ENCODE results near the gene PTPRN2. TPM values are rescaled to one million over a fixed set of nuclear protein-coding genes. Genes with fewer than 3 reads are reported as not detected.

Gene PTPRN2
- total RNA-seq, 1 experiment from 2014 or later: 1.7 TPM

GRCh38 chr7:157671358-157672255, 916.0 kb downstream of the PTPRN2 start:
- no peaks in the 10 kb centered on the region for H3K27me3 ChIP-seq (ENCODE audit: low read length)
- H2AFZ ChIP-seq (ENCODE audit: low read length): no peak overlapping the region
- no peaks in the 10 kb centered on the region for H3K79me2 ChIP-seq (ENCODE audit: low read length)
- H3K9me3 ChIP-seq (ENCODE audit: low read length): no peaks in the 10 kb centered on the region
- H3K36me3 ChIP-seq (ENCODE audit: insufficient read depth, low read length): no peaks in the 10 kb centered on the region
- DNase-seq: no peak
- H3K4me3 ChIP-seq (ENCODE audit: low read length): no peak overlapping the region
- H4K20me1 ChIP-seq (ENCODE audit: insufficient read depth, low read depth, low read length): no peaks in the 10 kb centered on the region
- H3K27ac ChIP-seq (ENCODE audit: low read length): no peak overlapping the region
- no peaks in the 10 kb centered on the region for H3K4me1 ChIP-seq (ENCODE audit: low read length)
- H3K4me2 ChIP-seq (ENCODE audit: low read depth, low read length, poor library complexity, severe bottlenecking): no peak overlapping the region
- H3K9ac ChIP-seq (ENCODE audit: low read length): no peak overlapping the region
- no peaks in the 10 kb centered on the region for H3K9me2 ChIP-seq (replicated peaks; ENCODE audit: insufficient read depth, low read length)

GRCh38 chr7:157670490-157671357, 916.9 kb downstream of the PTPRN2 start:
- no peak overlapping the region for H3K4me2 ChIP-seq (ENCODE audit: low read depth, low read length, poor library complexity, severe bottlenecking)
- H2AFZ ChIP-seq (ENCODE audit: low read length): no peak overlapping the region
- H3K9ac ChIP-seq (ENCODE audit: low read length): no peak overlapping the region
- no peaks in the 10 kb centered on the region for H3K27me3 ChIP-seq (ENCODE audit: low read length)
- no peak overlapping the region for H3K27ac ChIP-seq (ENCODE audit: low read length)
- no peak for DNase-seq
- no peaks in the 10 kb centered on the region for H3K9me2 ChIP-seq (replicated peaks; ENCODE audit: insufficient read depth, low read length)
- no peaks in the 10 kb centered on the region for H3K79me2 ChIP-seq (ENCODE audit: low read length)
- H4K20me1 ChIP-seq (ENCODE audit: insufficient read depth, low read depth, low read length): no peaks in the 10 kb centered on the region
- H3K4me3 ChIP-seq (ENCODE audit: low read length): no peak overlapping the region
- no peaks in the 10 kb centered on the region for H3K36me3 ChIP-seq (ENCODE audit: insufficient read depth, low read length)
- H3K4me1 ChIP-seq (ENCODE audit: low read length): no peaks in the 10 kb centered on the region
- H3K9me3 ChIP-seq (ENCODE audit: low read length): no peaks in the 10 kb centered on the region

GRCh38 chr7:157669768-157670351, 917.8 kb downstream of the PTPRN2 start:
- no peaks in the 10 kb centered on the region for H3K27me3 ChIP-seq (ENCODE audit: low read length)
- no peaks in the 10 kb centered on the region for H3K9me3 ChIP-seq (ENCODE audit: low read length)
- no peaks in the 10 kb centered on the region for H3K4me1 ChIP-seq (ENCODE audit: low read length)
- H3K27ac ChIP-seq (ENCODE audit: low read length): no peak overlapping the region
- H2AFZ ChIP-seq (ENCODE audit: low read length): no peak overlapping the region
- H3K79me2 ChIP-seq (ENCODE audit: low read length): no peaks in the 10 kb centered on the region
- no peaks in the 10 kb centered on the region for H3K36me3 ChIP-seq (ENCODE audit: insufficient read depth, low read length)
- H3K9ac ChIP-seq (ENCODE audit: low read length): no peak overlapping the region
- H3K4me2 ChIP-seq (ENCODE audit: low read depth, low read length, poor library complexity, severe bottlenecking): no peak overlapping the region
- no peak for DNase-seq
- H4K20me1 ChIP-seq (ENCODE audit: insufficient read depth, low read depth, low read length): no peaks in the 10 kb centered on the region
- no peak overlapping the region for H3K4me3 ChIP-seq (ENCODE audit: low read length)
- H3K9me2 ChIP-seq (replicated peaks; ENCODE audit: insufficient read depth, low read length): no peaks in the 10 kb centered on the region

- no peak for DNase-seq
- H3K4me2 ChIP-seq (ENCODE audit: low read depth, low read length, poor library complexity, severe bottlenecking): no peak overlapping the region
- no peaks in the 10 kb centered on the region for H3K9me3 ChIP-seq (ENCODE audit: low read length)
- no peaks in the 10 kb centered on the region for H3K27me3 ChIP-seq (ENCODE audit: low read length)
- H3K36me3 ChIP-seq (ENCODE audit: insufficient read depth, low read length): no peaks in the 10 kb centered on the region
- no peak overlapping the region for H3K9ac ChIP-seq (ENCODE audit: low read length)
- no peaks in the 10 kb centered on the region for H3K9me2 ChIP-seq (replicated peaks; ENCODE audit: insufficient read depth, low read length)
- no peaks in the 10 kb centered on the region for H4K20me1 ChIP-seq (ENCODE audit: insufficient read depth, low read depth, low read length)
- no peak overlapping the region for H3K27ac ChIP-seq (ENCODE audit: low read length)
- no peaks in the 10 kb centered on the region for H3K79me2 ChIP-seq (ENCODE audit: low read length)
- H2AFZ ChIP-seq (ENCODE audit: low read length): no peak overlapping the region
- H3K4me3 ChIP-seq (ENCODE audit: low read length): no peak overlapping the region
- H3K4me1 ChIP-seq (ENCODE audit: low read length): no peaks in the 10 kb centered on the region
Observed at GRCh38 chr7:157668884-157669767, 918.5 kb downstream of the PTPRN2 start.

GRCh38 chr7:157668221-157668883, 919.3 kb downstream of the PTPRN2 start:
- Histone ChIP-seq H3K9me2 (replicated peaks; ENCODE audit: insufficient read depth, low read length) (no peaks in the 10 kb centered on the region), H3K27ac (ENCODE audit: low read length) (no peak overlapping the region), H4K20me1 (ENCODE audit: insufficient read depth, low read depth, low read length) (no peaks in the 10 kb centered on the region), H3K9me3 (ENCODE audit: low read length) (no peaks in the 10 kb centered on the region), H3K4me1 (ENCODE audit: low read length) (no peaks in the 10 kb centered on the region), H3K4me2 (ENCODE audit: low read depth, low read length, poor library complexity, severe bottlenecking) (no peak overlapping the region), H3K27me3 (ENCODE audit: low read length) (no peaks in the 10 kb centered on the region), H3K36me3 (ENCODE audit: insufficient read depth, low read length) (no peaks in the 10 kb centered on the region), H2AFZ (ENCODE audit: low read length) (no peak overlapping the region), H3K4me3 (ENCODE audit: low read length) (no peak overlapping the region), H3K79me2 (ENCODE audit: low read length) (no peaks in the 10 kb centered on the region), H3K9ac (ENCODE audit: low read length) (no peak overlapping the region)
- DNase-seq: no peak

- Histone ChIP-seq H3K4me1 (ENCODE audit: low read length) (no peaks in the 10 kb centered on the region), H3K27me3 (ENCODE audit: low read length) (no peaks in the 10 kb centered on the region)
- no peak for DNase-seq
Observed at GRCh38 chr7:157667731-157668130, 919.9 kb downstream of the PTPRN2 start.

GRCh38 chr7:157667261-157667660, 920.4 kb downstream of the PTPRN2 start:
- no peak for DNase-seq
- H3K36me3 ChIP-seq (ENCODE audit: insufficient read depth, low read length): no peaks in the 10 kb centered on the region

More at GRCh38 chr7:157667731-157668130, 919.9 kb downstream of the PTPRN2 start:
- H3K9me2 ChIP-seq (replicated peaks; ENCODE audit: insufficient read depth, low read length): no peaks in the 10 kb centered on the region
- H3K79me2 ChIP-seq (ENCODE audit: low read length): no peaks in the 10 kb centered on the region
- H3K36me3 ChIP-seq (ENCODE audit: insufficient read depth, low read length): no peaks in the 10 kb centered on the region
- no peaks in the 10 kb centered on the region for H3K9me3 ChIP-seq (ENCODE audit: low read length)
- no peak overlapping the region for H2AFZ ChIP-seq (ENCODE audit: low read length)
- H4K20me1 ChIP-seq (ENCODE audit: insufficient read depth, low read depth, low read length): no peaks in the 10 kb centered on the region
- no peak overlapping the region for H3K4me2 ChIP-seq (ENCODE audit: low read depth, low read length, poor library complexity, severe bottlenecking)
- no peak overlapping the region for H3K4me3 ChIP-seq (ENCODE audit: low read length)
- no peak overlapping the region for H3K9ac ChIP-seq (ENCODE audit: low read length)
- no peak overlapping the region for H3K27ac ChIP-seq (ENCODE audit: low read length)

More at GRCh38 chr7:157667261-157667660, 920.4 kb downstream of the PTPRN2 start:
- Histone ChIP-seq H3K9me3 (ENCODE audit: low read length) (no peaks in the 10 kb centered on the region), H3K79me2 (ENCODE audit: low read length) (no peaks in the 10 kb centered on the region), H2AFZ (ENCODE audit: low read length) (no peak overlapping the region), H3K27ac (ENCODE audit: low read length) (no peak overlapping the region), H4K20me1 (ENCODE audit: insufficient read depth, low read depth, low read length) (no peaks in the 10 kb centered on the region), H3K9me2 (replicated peaks; ENCODE audit: insufficient read depth, low read length) (no peaks in the 10 kb centered on the region), H3K27me3 (ENCODE audit: low read length) (no peaks in the 10 kb centered on the region), H3K9ac (ENCODE audit: low read length) (no peak overlapping the region), H3K4me1 (ENCODE audit: low read length) (no peaks in the 10 kb centered on the region), H3K4me2 (ENCODE audit: low read depth, low read length, poor library complexity, severe bottlenecking) (no peak overlapping the region), H3K4me3 (ENCODE audit: low read length) (no peak overlapping the region)
